Heart left ventricle (tissue), 16 donors: ENCODE measurements around the gene FBXW8. TPM values are rescaled to one million over a fixed set of nuclear protein-coding genes. Genes with fewer than 3 reads are reported as not detected.

ENCODE experiments used
- ATAC-seq, 4 donors: fragments of 200-7000 bp; cut with Tn5 transposase; one replicate each; pipeline ENCODE4 v1.9.1; 2020 to 2022; ENCODE audit warnings: moderate library complexity in 4 of 4, mild to moderate bottlenecking in 3 of 4, moderate number of reproducible peaks in 1 of 4
- DNase-seq, 5 donors: peaks; one replicate each; pipeline ENCODE4 v3.0.0-alpha.2; 2020
- H3K27ac ChIP-seq, 12 donors: fragments of 200-600 bp; sonication (generic) in 4 of 12; one replicate each; pipeline versions ENCODE4 v1.5.0 to v1.8.0; 2016 to 2022; ENCODE audit warnings: mild to moderate bottlenecking in 2 of 12
- H3K27me3 ChIP-seq, 9 donors: fragments of 200-600 bp; sonication (generic) in 2 of 9; one replicate each; pipeline versions ENCODE4 v1.5.1 to v1.8.0; 2016 to 2022; ENCODE audit warnings: mild to moderate bottlenecking in 3 of 9
- H3K36me3 ChIP-seq, 9 donors: fragments of 200-600 bp; sonication (generic) in 2 of 9; one replicate each; pipeline versions ENCODE4 v1.5.0 to v1.8.0; 2018 to 2022; ENCODE audit warnings: mild to moderate bottlenecking in 2 of 9
- H3K4me1 ChIP-seq, 12 donors: fragments of 200-600 bp; sonication (generic) in 4 of 12; one replicate each; pipeline versions ENCODE4 v1.5.0 to v1.8.0; 2016 to 2022; ENCODE audit warnings: mild to moderate bottlenecking in 3 of 12
- H3K4me3 ChIP-seq, 12 donors: fragments of 200-600 bp; sonication (generic) in 4 of 12; one replicate each; pipeline versions ENCODE4 v1.5.0 to v1.8.0; 2017 to 2022; ENCODE audit warnings: mild to moderate bottlenecking in 9 of 12, moderate library complexity in 4 of 12
- H3K9me3 ChIP-seq, 12 donors: fragments of 200-600 bp; sonication (generic) in 4 of 12; one replicate each; pipeline versions ENCODE4 v1.5.0 to v1.8.0; 2016 to 2022; ENCODE audit warnings: mild to moderate bottlenecking in 1 of 12
- POLR2A ChIP-seq, 2 donors: fragments of 450-650 bp; IDR thresholded peaks; one replicate each; pipeline ENCODE4 v1.6.1; 2017; ENCODE audit warnings: antibody characterized with exemption in 2 of 2, mild to moderate bottlenecking in 2 of 2, moderate library complexity in 2 of 2
- WGBS, 4 donors: extraction: QIAGEN DNeasy Blood & Tissue Kit in 2 of 4; methylation state at CpG; one replicate each; pipeline versions ENCODE4 v1.1.5 to v1.1.7; 2013 to 2018; 5-methylcytosine and 5-hydroxymethylcytosine counted together
- intact Hi-C, 10 donors: fragments of 100-400 bp; cut with DNase I; formaldehyde crosslinking; loops; one replicate each; pipeline versions ENCODE4 v1.11.1 to v1.14.2; 2022
- polyA plus RNA-seq, 2 donors: library from polyadenylated mRNA; stranded (reverse); fragments of 200-250 nt; gene quantifications; one replicate each; pipeline ENCODE4 v1.2.3, GENCODE V29; 2013
- total RNA-seq, 9 donors: library from RNA; depleted of rRNA in 2 of 9; stranded (reverse); fragments of >200 nt in 2 of 9; fragmentation: NEBNext Ultra II Directional in 3 of 9; extraction: Animal tissue kit (Norgen Biotek cat#: 25700) in 3 of 9; gene quantifications; one replicate each; pipeline versions ENCODE4 v1.1.0 to v1.2.4, GENCODE V29; 2016 to 2023
- TF ChIP-seq, protein P1 (sequence below), 12 donors: fragments of 200-600 bp; sonication (generic) in 4 of 12; IDR thresholded peaks; one replicate each; pipeline versions ENCODE4 v1.5.0 to v1.8.0; 2018 to 2022; ENCODE audit warnings: antibody characterized with exemption in 12 of 12, mild to moderate bottlenecking in 5 of 12
- donor health status: ischemic (EF 13 %, LVEDD 7.1; RV severe dilation, severe dysfunction).
- donor health status: healthy with polysubstance abuse.
- donor health status: DM: no; HTN: yes; CAD: no.
- donor health status: DM: no; HTN: no; CAD: no.
- donor health status: ischemic (EF 25% LVEDD 6.9; RV normal size, moderate dysfunction).
- donor health status: ischemic (EF 25% LVEDD 5.7; RV mildly dilated, moderate dysfunction).
- donor health status: healthy.
- donor health status: DM: yes; HTN: yes; CAD: no.
- donor health status: ischemic (EF 35%, LVEDD 5.7; RV mildly dilated, moderate dysfunction).
- donor health status: nonischemic (EF 11% LVEDD 7.7; RV severe dilation, severe dysfunction).
- donor health status: DM: yes; HTN: yes; CAD: no.
- donor health status: PGD.
- donor health status: ischemic (EF 29% LVEDD 5.4; RV normal size, mild dysfunction).
- donor health status: nonischemic (EF 23%, LVEDD 6.1; RV moderate dilation, normal function).

FBXW8 gene
- total and polyA plus RNA-seq, 11 donors: 2.4 to 9.7 (median 7.0) TPM

DNA sequence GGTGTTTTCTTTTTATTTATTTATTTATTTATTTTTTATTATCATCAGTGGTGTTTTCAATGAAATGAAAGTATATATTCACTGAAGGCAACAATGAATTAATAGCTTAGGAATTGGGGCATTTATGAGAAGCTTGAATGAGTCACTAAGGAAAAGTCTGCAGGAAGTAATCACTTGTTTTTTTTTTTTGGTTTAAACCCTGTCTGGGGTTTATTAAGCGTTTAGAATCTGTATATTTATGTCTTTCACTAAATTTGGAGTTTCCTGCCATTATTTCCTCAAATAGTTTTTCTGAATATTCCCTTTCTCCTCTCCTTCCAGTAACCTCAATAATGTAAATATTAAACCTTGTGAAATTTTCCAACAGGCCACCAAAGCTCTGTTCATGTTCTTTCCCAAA, 103.0 kb downstream of the FBXW8 start:
- H3K4me3 ChIP-seq: no peak overlapping the region
- peaks cover 0 to 32% (median 10%) of the 10 kb centered on the region in 12 donors for H3K9me3 ChIP-seq
- 55 to 83% (median 69%) methylated on average over 1 of the region's 1 CpG for WGBS, 4 donors
- DNase-seq (no peak), ATAC-seq (no peak)
- H3K36me3 ChIP-seq: peaks cover 0 to 58% (median 25%) of the 10 kb centered on the region in 9 donors
- no peak overlapping the region for H3K27ac ChIP-seq
- TF ChIP-seq, protein P1, sequence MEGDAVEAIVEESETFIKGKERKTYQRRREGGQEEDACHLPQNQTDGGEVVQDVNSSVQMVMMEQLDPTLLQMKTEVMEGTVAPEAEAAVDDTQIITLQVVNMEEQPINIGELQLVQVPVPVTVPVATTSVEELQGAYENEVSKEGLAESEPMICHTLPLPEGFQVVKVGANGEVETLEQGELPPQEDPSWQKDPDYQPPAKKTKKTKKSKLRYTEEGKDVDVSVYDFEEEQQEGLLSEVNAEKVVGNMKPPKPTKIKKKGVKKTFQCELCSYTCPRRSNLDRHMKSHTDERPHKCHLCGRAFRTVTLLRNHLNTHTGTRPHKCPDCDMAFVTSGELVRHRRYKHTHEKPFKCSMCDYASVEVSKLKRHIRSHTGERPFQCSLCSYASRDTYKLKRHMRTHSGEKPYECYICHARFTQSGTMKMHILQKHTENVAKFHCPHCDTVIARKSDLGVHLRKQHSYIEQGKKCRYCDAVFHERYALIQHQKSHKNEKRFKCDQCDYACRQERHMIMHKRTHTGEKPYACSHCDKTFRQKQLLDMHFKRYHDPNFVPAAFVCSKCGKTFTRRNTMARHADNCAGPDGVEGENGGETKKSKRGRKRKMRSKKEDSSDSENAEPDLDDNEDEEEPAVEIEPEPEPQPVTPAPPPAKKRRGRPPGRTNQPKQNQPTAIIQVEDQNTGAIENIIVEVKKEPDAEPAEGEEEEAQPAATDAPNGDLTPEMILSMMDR (IDR thresholded peaks at IDR 0.05): no peak
- no peak for TF ChIP-seq POLR2A (IDR thresholded peaks at IDR 0.05)
- peaks cover 0 to 16% (median 3%) of the 10 kb centered on the region in 12 donors for H3K4me1 ChIP-seq
- intact Hi-C loops: no loop called here
- no peaks in the 10 kb centered on the region for H3K27me3 ChIP-seq

DNA sequence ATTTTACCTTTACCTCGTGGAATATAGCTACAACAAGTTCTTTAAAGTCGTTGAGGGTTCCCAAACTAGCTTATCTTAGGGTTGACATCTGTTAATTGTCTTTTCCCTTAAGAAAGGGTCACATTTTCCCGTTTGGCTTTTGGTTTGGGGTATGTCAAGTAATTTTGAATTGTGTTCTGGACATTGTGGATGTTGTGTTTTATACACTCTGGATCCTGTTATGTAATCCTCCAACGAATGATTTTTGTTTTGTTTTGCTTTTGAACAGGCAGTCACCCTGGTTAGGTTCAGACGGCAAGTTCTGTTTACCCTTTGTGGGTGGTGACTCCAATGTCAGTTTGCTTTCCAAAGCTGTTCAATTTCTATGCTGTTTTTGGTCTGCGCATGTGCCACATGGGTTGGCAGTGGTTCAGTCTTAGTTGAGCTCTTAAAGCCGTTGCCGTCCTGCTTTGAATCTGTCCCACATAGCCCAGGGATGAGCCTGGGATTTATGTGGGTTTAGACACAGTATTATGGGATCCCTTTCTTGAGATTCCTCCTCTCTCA, 103.7 kb downstream of the FBXW8 start:
- Histone ChIP-seq H3K9me3 (peaks cover 0 to 32% (median 10%) of the 10 kb centered on the region in 12 donors), H3K27ac (no peak overlapping the region), H3K27me3 (no peaks in the 10 kb centered on the region), H3K36me3 (peaks cover 0 to 60% (median 28%) of the 10 kb centered on the region in 9 donors), H3K4me1 (peaks cover 0 to 16% (median 3%) of the 10 kb centered on the region in 12 donors), H3K4me3 (no peak overlapping the region)
- WGBS, 4 donors: 84 to 96% (median 93%) methylated on average over 8 of the region's 8 CpGs
- intact Hi-C loops: no loop called here
- ATAC-seq (no peak), DNase-seq (no peak)
- no peak for TF ChIP-seq POLR2A (IDR thresholded peaks at IDR 0.05)
- TF ChIP-seq, protein P1 (IDR thresholded peaks at IDR 0.05): no peak

DNA sequence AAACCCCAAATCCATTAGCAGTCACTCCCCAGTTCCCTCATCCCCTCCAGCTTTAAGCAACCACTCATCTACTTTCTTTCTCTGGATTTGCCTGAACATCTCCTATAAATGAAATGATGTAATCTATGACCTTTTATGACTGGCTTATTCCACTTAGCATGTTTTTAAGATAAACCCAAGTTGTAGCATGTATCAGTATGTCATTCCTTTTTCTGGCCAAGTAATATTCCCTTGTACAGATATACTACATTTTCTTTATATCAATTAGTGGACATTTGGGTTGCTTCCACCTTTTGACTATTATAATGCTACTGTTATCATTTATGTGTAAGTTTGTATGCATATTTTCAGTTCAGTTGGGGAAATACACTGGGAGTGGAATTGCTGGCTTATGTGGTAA, 105.1 kb downstream of the FBXW8 start:
- ATAC-seq: no peak
- TF ChIP-seq, protein P1 (IDR thresholded peaks at IDR 0.05): no peak
- TF ChIP-seq POLR2A (IDR thresholded peaks at IDR 0.05): no peak
- peaks cover 0 to 66% (median 25%) of the 10 kb centered on the region in 9 donors for H3K36me3 ChIP-seq
- peaks cover 0 to 13% (median 2%) of the 10 kb centered on the region in 12 donors for H3K4me1 ChIP-seq
- no peak for DNase-seq
- H3K27me3 ChIP-seq: no peaks in the 10 kb centered on the region
- H3K27ac ChIP-seq: no peak overlapping the region
- intact Hi-C loops: no loop called here
- no peak overlapping the region for H3K4me3 ChIP-seq
- peaks cover 0 to 32% (median 10%) of the 10 kb centered on the region in 12 donors for H3K9me3 ChIP-seq

DNA sequence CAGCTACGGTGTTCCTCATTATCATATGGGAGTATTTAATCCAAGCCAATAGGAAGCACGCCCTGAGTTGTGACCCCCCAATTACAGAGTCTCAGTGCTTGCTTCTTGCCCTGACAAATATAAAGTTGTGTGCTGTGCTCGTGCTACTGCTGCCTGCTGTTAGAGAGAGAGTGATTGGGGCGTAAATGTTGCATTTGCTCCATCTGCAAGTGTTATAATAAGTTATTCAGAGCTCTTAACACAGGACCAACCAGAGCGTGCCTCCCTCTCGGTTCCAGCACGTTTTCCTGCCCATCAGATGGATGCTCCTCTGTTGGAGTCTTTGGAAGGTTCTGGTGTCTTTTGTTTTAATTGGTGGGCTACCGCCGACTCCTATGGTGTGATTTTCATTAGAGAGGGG, 107.1 kb downstream of the FBXW8 start:
- DNase-seq: no peak

More for the DNA sequence above, 107.1 kb downstream of the FBXW8 start:
- intact Hi-C loops: no loop called here
- Histone ChIP-seq H3K36me3 (peaks cover 0 to 71% (median 36%) of the 10 kb centered on the region in 9 donors), H3K27me3 (no peaks in the 10 kb centered on the region), H3K27ac (no peak overlapping the region), H3K4me1 (no peaks in the 10 kb centered on the region), H3K9me3 (peaks cover 0 to 32% (median 10%) of the 10 kb centered on the region in 12 donors), H3K4me3 (no peak overlapping the region)
- WGBS, 4 donors: 90 to 92% (median 92%) methylated on average over 9 of the region's 9 CpGs
- TF ChIP-seq, protein P1 (IDR thresholded peaks at IDR 0.05): no peak
- TF ChIP-seq POLR2A (IDR thresholded peaks at IDR 0.05): no peak
- ATAC-seq: no peak
